Liver (tissue), 9 donors: ENCODE data around the gene EFHB. TPM values are rescaled to one million over a fixed set of nuclear protein-coding genes. Genes with fewer than 3 reads are reported as not detected.
"Not testable (repeated sequence)": the region's sequence is repeated elsewhere in the genome, so short reads cannot be mapped to it uniquely, and the experiment has no call there.

Source experiments
- DNase-seq: peaks from one replicate; pipeline ENCODE4 v3.0.0-alpha.2; 2017; ENCODE audit warnings: low spot score
- H3K27ac ChIP-seq, 2 donors: one replicate each; pipeline ENCODE4 v1.7.0; 2013; ENCODE audit warnings: inconsistent platforms in 2 of 2, low read length in 2 of 2, control low read depth in 1 of 2, low read depth in 1 of 2, mild to moderate bottlenecking in 1 of 2
- H3K27me3 ChIP-seq, 4 donors: one replicate each; pipeline versions ENCODE4 v1.6.1 to v1.7.0; 2013; ENCODE audit warnings: low read length in 3 of 4, inconsistent platforms in 1 of 4, mild to moderate bottlenecking in 1 of 4, moderate library complexity in 1 of 4; ENCODE audit not compliant: control insufficient read depth in 4 of 4, insufficient read depth in 4 of 4
- H3K36me3 ChIP-seq, 4 donors: one replicate each; pipeline versions ENCODE4 v1.6.1 to v1.7.0; 2013; ENCODE audit warnings: low read length in 3 of 4, mild to moderate bottlenecking in 3 of 4, low read depth in 1 of 4, moderate library complexity in 1 of 4; ENCODE audit not compliant: control insufficient read depth in 4 of 4, insufficient read depth in 3 of 4
- H3K4me1 ChIP-seq, 4 donors: one replicate each; pipeline versions ENCODE4 v1.6.1 to v1.7.0; 2013; ENCODE audit warnings: low read length in 3 of 4, mild to moderate bottlenecking in 3 of 4, moderate library complexity in 1 of 4; ENCODE audit not compliant: control insufficient read depth in 4 of 4, insufficient read depth in 4 of 4
- H3K4me3 ChIP-seq, 3 donors: one replicate each; pipeline versions ENCODE4 v1.6.1 to v1.7.0; 2013; ENCODE audit warnings: low read length in 3 of 3, control low read depth in 1 of 3, low read depth in 1 of 3, mild to moderate bottlenecking in 1 of 3
- H3K9ac ChIP-seq, 2 donors: one replicate each; pipeline ENCODE4 v1.7.0; 2013; ENCODE audit warnings: low read length in 2 of 2, mild to moderate bottlenecking in 2 of 2, moderate library complexity in 2 of 2, control low read depth in 1 of 2, low read depth in 1 of 2
- H3K9me3 ChIP-seq, 4 donors: one replicate each; pipeline versions ENCODE4 v1.6.1 to v1.7.0; 2013; ENCODE audit warnings: low read length in 3 of 4; ENCODE audit not compliant: control insufficient read depth in 4 of 4
- FOXA1 ChIP-seq: IDR thresholded peaks from 2 replicates; pipeline ENCODE4 v1.6.1; 2016; ENCODE audit warnings: antibody characterized with exemption
- HNF4A ChIP-seq, 2 donors: conservative IDR thresholded peaks; 2 replicates each; pipeline ENCODE4 v1.6.1; 2016; ENCODE audit warnings: antibody characterized with exemption in 2 of 2, mild to moderate bottlenecking in 2 of 2
- HNF4G ChIP-seq: IDR thresholded peaks from 2 replicates; pipeline ENCODE4 v1.6.1; 2016; ENCODE audit warnings: antibody characterized with exemption
- JUND ChIP-seq, 2 donors: IDR thresholded peaks; 2 replicates each; pipeline ENCODE4 v1.6.1; 2016; ENCODE audit warnings: antibody characterized with exemption in 2 of 2
- RAD21 ChIP-seq, 2 donors: IDR thresholded peaks; 2 replicates each; pipeline ENCODE4 v1.6.1; 2016; ENCODE audit warnings: antibody characterized with exemption in 2 of 2, mild to moderate bottlenecking in 2 of 2
- SP1 ChIP-seq: IDR thresholded peaks from 2 replicates; pipeline ENCODE4 v1.6.1; 2018; ENCODE audit warnings: antibody characterized with exemption, mild to moderate bottlenecking
- WGBS: extraction: QIAGEN DNeasy Blood & Tissue Kit; methylation state at CpG from one replicate; pipeline ENCODE4 v1.1.7; 2013; 5-methylcytosine and 5-hydroxymethylcytosine counted together
- polyA plus RNA-seq, 2 donors: library from polyadenylated mRNA; stranded (reverse) in 1 of 2; unstranded in 1 of 2; fragments of 200-250 nt in 1 of 2; fragments of >200 nt in 1 of 2; fragmentation: Nextera tagmentation in 1 of 2; extraction: Ambion mirVana in 1 of 2; gene quantifications; one replicate each; pipeline versions ENCODE4 v1.2.1 to v1.2.3, GENCODE V29; 2013 to 2015
- total RNA-seq, 2 donors: library from RNA; depleted of rRNA; stranded (reverse); fragments of >200 nt; gene quantifications; one replicate each; pipeline ENCODE4 v1.2.3, GENCODE V29; 2014
- TF ChIP-seq, protein P1 (sequence below): fragments of 150-350 bp; IDR thresholded peaks from 2 replicates; pipeline ENCODE4 v1.5.1; 2017; ENCODE audit warnings: improper control_type of control experiment, low read depth, low read length; ENCODE audit not compliant: missing input control
- TF ChIP-seq, protein P2 (sequence below): IDR thresholded peaks from 2 replicates; pipeline ENCODE4 v1.6.1; 2016; ENCODE audit warnings: antibody characterized with exemption
- donor health status: healthy.
- donor health status: healthy.
- donor health status: healthy.
- donor health status: healthy.
- donor health status: healthy.

EFHB gene
- total and polyA plus RNA-seq, 4 donors, result 0.05 to 0.37 (median 0.33) TPM; not detected in 1

DNA sequence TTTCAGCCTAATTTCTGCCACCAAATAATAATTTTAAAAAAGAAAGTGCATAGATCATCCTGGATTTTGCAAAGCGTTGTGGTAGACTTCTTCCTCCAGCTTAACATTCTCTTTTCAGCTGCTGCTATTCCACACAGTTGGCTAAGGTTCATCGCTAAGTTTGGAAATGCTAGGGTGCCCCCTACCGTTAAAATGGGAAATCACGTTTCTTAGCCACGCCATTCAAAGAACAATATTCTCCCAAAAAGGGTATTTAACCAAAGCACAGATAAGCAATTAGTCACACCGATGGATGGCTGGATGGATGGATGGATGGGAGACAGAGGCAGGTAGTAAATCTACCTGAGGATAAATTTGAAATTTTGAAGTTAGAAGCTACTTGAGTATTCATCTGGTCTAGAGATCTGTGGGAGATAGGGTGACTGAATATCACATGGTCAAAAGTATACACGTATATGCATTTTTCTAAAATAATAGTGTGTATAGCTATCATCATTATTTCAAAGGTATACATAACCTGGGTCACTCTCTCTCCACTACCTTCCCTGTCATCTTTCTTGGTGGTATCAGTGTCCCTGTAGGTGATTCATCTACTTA is 67.2 kb downstream of the EFHB start:
- peak; percentile 66 for DNase-seq
- Histone ChIP-seq H3K9me3 (no peaks in the 10 kb centered on the region), H3K4me1 (no peaks in the 10 kb centered on the region), H3K9ac (no peak overlapping the region), H3K4me3 (no peak overlapping the region), H3K36me3 (no peaks in the 10 kb centered on the region), H3K27me3 (no peaks in the 10 kb centered on the region), H3K27ac (no peak overlapping the region)
- WGBS, result 9% methylated on average over 7 of the region's 7 CpGs
- TF ChIP-seq HNF4A (conservative IDR thresholded peaks at IDR 0.05) (no peak), HNF4G (no peak), JUND (IDR thresholded peaks at IDR 0.05) (no peak), FOXA1 (no peak), RAD21 (IDR thresholded peaks at IDR 0.05) (peak; percentile 92 to 93), SP1 (no peak)
- TF ChIP-seq, protein P1, sequence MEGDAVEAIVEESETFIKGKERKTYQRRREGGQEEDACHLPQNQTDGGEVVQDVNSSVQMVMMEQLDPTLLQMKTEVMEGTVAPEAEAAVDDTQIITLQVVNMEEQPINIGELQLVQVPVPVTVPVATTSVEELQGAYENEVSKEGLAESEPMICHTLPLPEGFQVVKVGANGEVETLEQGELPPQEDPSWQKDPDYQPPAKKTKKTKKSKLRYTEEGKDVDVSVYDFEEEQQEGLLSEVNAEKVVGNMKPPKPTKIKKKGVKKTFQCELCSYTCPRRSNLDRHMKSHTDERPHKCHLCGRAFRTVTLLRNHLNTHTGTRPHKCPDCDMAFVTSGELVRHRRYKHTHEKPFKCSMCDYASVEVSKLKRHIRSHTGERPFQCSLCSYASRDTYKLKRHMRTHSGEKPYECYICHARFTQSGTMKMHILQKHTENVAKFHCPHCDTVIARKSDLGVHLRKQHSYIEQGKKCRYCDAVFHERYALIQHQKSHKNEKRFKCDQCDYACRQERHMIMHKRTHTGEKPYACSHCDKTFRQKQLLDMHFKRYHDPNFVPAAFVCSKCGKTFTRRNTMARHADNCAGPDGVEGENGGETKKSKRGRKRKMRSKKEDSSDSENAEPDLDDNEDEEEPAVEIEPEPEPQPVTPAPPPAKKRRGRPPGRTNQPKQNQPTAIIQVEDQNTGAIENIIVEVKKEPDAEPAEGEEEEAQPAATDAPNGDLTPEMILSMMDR, result peak; percentile 83
- TF ChIP-seq, protein P2, sequence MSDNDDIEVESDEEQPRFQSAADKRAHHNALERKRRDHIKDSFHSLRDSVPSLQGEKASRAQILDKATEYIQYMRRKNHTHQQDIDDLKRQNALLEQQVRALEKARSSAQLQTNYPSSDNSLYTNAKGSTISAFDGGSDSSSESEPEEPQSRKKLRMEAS, result no peak

DNA sequence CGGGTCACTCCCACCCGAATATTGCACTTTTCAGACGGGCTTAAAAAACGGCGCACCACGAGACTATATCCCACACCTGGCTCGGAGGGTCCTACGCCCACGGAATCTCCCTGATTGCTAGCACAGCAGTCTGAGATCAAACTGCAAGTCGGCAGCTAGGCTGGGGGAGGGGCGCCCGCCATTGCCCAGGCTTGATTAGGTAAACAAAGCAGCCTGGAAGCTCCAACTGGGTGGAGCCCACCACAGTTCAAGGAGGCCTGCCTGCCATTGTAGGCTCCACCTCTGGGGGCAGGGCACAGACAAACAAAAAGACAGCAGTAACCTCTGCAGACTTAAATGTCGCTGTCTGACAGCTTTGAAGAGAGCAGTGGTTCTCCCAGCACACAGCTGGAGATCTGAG is 78.7 kb downstream of the EFHB start:
- H3K9ac ChIP-seq, H3K27me3 ChIP-seq, H3K27ac ChIP-seq, H3K9me3 ChIP-seq, H3K4me3 ChIP-seq, H3K36me3 ChIP-seq, DNase-seq, H3K4me1 ChIP-seq: not testable (repeated sequence)
- 72% methylated on average over 13 of the region's 13 CpGs for WGBS

DNA sequence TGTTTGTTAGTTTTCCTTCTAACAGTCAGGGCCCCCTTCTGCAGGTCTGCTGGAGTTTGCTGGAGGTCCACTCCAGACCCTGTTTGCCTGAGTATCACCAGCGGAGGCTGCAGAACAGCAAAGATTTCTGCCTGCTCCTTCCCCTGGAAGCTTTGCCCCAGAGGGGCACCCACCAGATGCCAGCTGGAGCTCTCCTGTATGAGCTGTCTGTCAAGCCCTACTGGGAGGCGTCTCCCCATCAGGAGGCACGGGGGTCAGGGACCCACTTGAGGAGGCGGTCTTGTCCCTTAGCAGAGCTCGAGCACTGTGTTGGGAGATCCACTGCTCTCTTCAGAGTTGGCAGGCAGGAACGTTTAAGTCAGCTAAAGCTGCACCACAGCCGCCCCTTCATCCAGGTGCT is 87.4 kb downstream of the EFHB start:
- not testable (repeated sequence) for DNase-seq
- WGBS, result 69% methylated on average over 7 of the region's 7 CpGs

More for the DNA sequence above, 87.4 kb downstream of the EFHB start:
- H3K9ac ChIP-seq, H3K27ac ChIP-seq, H3K4me1 ChIP-seq, H3K9me3 ChIP-seq, H3K27me3 ChIP-seq, H3K4me3 ChIP-seq, H3K36me3 ChIP-seq: not testable (repeated sequence)

Other genes with a start within 250 kb of the EFHB start
- 10 to 100 TPM; 31.7 to 37.9 TPM for gene RAB5A, start 12.9 kb upstream of the EFHB start, total RNA-seq
- 10 to 100 TPM; 15.2 to 20.0 TPM for gene RAB5A, start 12.9 kb upstream of the EFHB start, polyA plus RNA-seq
- not detected for gene PP2D1, start 78.0 kb upstream of the EFHB start, total RNA-seq
- under 1 TPM in 1 of 2 donors, not detected in 1; 0.31 TPM for gene PP2D1, start 78.0 kb upstream of the EFHB start, polyA plus RNA-seq
- 10 to 100 TPM; 20.6 to 58.5 TPM for gene KAT2B, start 106.2 kb upstream of the EFHB start, total RNA-seq
- gene KAT2B, start 106.2 kb upstream of the EFHB start, polyA plus RNA-seq, result 10 to 100 TPM in 1 of 2 donors, 1 to 10 TPM in 1; 7.5 to 12.0 TPM